H1 (cell line): Measurements from ENCODE around the gene KIAA0513. TPM values are rescaled to one million over a fixed set of nuclear protein-coding genes. Genes with fewer than 3 reads are reported as not detected.

Experiments
- CTCF ChIA-PET: fragments of 300-600 bp; sonication (Branson Sonifier 250); formaldehyde crosslinking; loops from one replicate; lab custom pipeline; 2021; ENCODE audit not compliant: partially characterized antibody; lab: Charles Lee
- POLR2A ChIA-PET: fragments of 300-600 bp; sonication (Branson Sonifier 250); formaldehyde crosslinking; loops from one replicate; lab custom pipeline; 2021; ENCODE audit warnings: inconsistent platforms; ENCODE audit not compliant: partially characterized antibody; lab: Charles Lee
- DNase-seq, 2 experiments: peaks; one replicate each; pipeline versions ENCODE4 v3.0.0 to v3.0.0-alpha.2; 2010 to 2022; ENCODE audit warnings: low spot score in 2 of 2, low read depth in 1 of 2, mixed read lengths in 1 of 2
- FAIRE-seq: peaks from 2 replicates; lab custom pipeline; 2011; peaks lifted over from hg19 to GRCh38; lab: Jason Lieb, UNC
- H2AFZ ChIP-seq: 2 replicates; pipeline ENCODE4 v1.8.1; 2012; ENCODE audit warnings: low read length, inconsistent platforms
- H2AK5ac ChIP-seq: 2 replicates; pipeline ENCODE4 v1.6.1; 2013; ENCODE audit warnings: low read depth, low read length
- H2BK120ac ChIP-seq: replicated peaks from 2 replicates; pipeline ENCODE3; 2013; ENCODE audit warnings: low read depth, low read length, inconsistent platforms
- H2BK12ac ChIP-seq: 2 replicates; pipeline ENCODE4 v1.6.1; 2013; ENCODE audit warnings: low read depth, low read length
- H2BK15ac ChIP-seq: 2 replicates; pipeline ENCODE4 v1.6.1; 2013; ENCODE audit warnings: low read length
- H2BK20ac ChIP-seq: 2 replicates; pipeline ENCODE4 v1.6.1; 2013; ENCODE audit warnings: low read length
- H2BK5ac ChIP-seq: 2 replicates; pipeline ENCODE4 v1.6.1; 2013; ENCODE audit warnings: low read depth, low read length
- H3K14ac ChIP-seq: 2 replicates; pipeline ENCODE4 v1.6.1; 2013; ENCODE audit warnings: inconsistent platforms; ENCODE audit not compliant: insufficient read length
- H3K18ac ChIP-seq: 2 replicates; pipeline ENCODE4 v1.6.1; 2013; ENCODE audit warnings: low read length; ENCODE audit errors: extremely low read depth
- H3K23ac ChIP-seq: 2 replicates; pipeline ENCODE4 v1.6.1; 2013; ENCODE audit warnings: inconsistent platforms; ENCODE audit not compliant: insufficient read length
- H3K23me2 ChIP-seq: 2 replicates; pipeline ENCODE4 v1.6.1; 2013; ENCODE audit warnings: low read depth, low read length
- H3K27ac ChIP-seq: 2 replicates; pipeline ENCODE4 v1.6.1; 2011; ENCODE audit warnings: low read depth, low read length, inconsistent platforms
- H3K27me3 ChIP-seq, 4 experiments: replicated peaks in 1 of 4; 1 replicate in 1 of 4; 2 replicates in 3 of 4; pipeline versions ENCODE4 v1.6.1 to v1.8.1; 2011 to 2013; ENCODE audit warnings: low read length in 3 of 4, mild to moderate bottlenecking in 3 of 4, inconsistent platforms in 2 of 4, mixed read lengths in 2 of 4, moderate library complexity in 1 of 4; ENCODE audit not compliant: control insufficient read depth in 3 of 4, insufficient read depth in 3 of 4; ENCODE audit errors: extremely low read depth in 1 of 4
- H3K36me3 ChIP-seq, 4 experiments: 2 replicates each; pipeline versions ENCODE4 v1.6.1 to v1.8.1; 2011 to 2013; ENCODE audit warnings: mild to moderate bottlenecking in 4 of 4, low read length in 3 of 4, moderate library complexity in 2 of 4, control low read depth in 1 of 4, inconsistent platforms in 1 of 4; ENCODE audit not compliant: insufficient read depth in 4 of 4, control insufficient read depth in 2 of 4
- H3K4ac ChIP-seq: replicated peaks from 2 replicates; pipeline ENCODE3; 2013; ENCODE audit warnings: low read length, low read depth, mixed read lengths, inconsistent platforms; ENCODE audit not compliant: insufficient read length
- H3K4me1 ChIP-seq, 4 experiments: replicated peaks in 1 of 4; 1 replicate in 1 of 4; 2 replicates in 3 of 4; pipeline versions ENCODE4 v1.6.1 to v1.8.1; 2011 to 2013; ENCODE audit warnings: low read length in 3 of 4, inconsistent platforms in 2 of 4, mixed read lengths in 1 of 4; ENCODE audit not compliant: insufficient read depth in 4 of 4, control insufficient read depth in 3 of 4
- H3K4me2 ChIP-seq, 2 experiments: 2 replicates each; pipeline versions ENCODE4 v1.6.1 to v1.8.1; 2011 to 2013; ENCODE audit warnings: low read depth in 2 of 2, low read length in 2 of 2, control low read depth in 1 of 2, inconsistent platforms in 1 of 2, mild to moderate bottlenecking in 1 of 2; ENCODE audit not compliant: insufficient read depth in 1 of 2
- H3K4me3 ChIP-seq, 4 experiments: fragments of 200-600, 300-600 bp in 1 of 4; sonication (generic), shearing (Covaris generic), sonication (Bioruptor Twin) in 1 of 4; 2 replicates each; pipeline versions ENCODE4 v1.5.1 to v1.8.1; 2011 to 2016; ENCODE audit warnings: low read length in 4 of 4, low read depth in 3 of 4, control low read depth in 2 of 4, inconsistent platforms in 2 of 4, mild to moderate bottlenecking in 2 of 4, mixed read lengths in 1 of 4, moderate library complexity in 1 of 4; ENCODE audit not compliant: insufficient read depth in 2 of 4; ENCODE audit errors: extremely low read depth in 1 of 4
- H3K56ac ChIP-seq: replicated peaks from 2 replicates; pipeline ENCODE3; 2013; ENCODE audit warnings: low read depth, mild to moderate bottlenecking, mixed read lengths, low read length, inconsistent platforms; ENCODE audit not compliant: insufficient read length
- H3K79me1 ChIP-seq: 2 replicates; pipeline ENCODE4 v1.6.1; 2013; ENCODE audit warnings: low read depth, low read length, control low read depth
- H3K79me2 ChIP-seq, 2 experiments: 2 replicates each; pipeline versions ENCODE4 v1.6.1 to v1.8.1; 2012 to 2013; ENCODE audit warnings: low read length in 2 of 2, mild to moderate bottlenecking in 2 of 2, inconsistent platforms in 1 of 2; ENCODE audit not compliant: insufficient read depth in 2 of 2, control insufficient read depth in 1 of 2
- H3K9ac ChIP-seq, 4 experiments: replicated peaks in 1 of 4; 1 replicate in 1 of 4; 2 replicates in 3 of 4; pipeline versions ENCODE4 v1.6.1 to v1.8.1; 2011 to 2013; ENCODE audit warnings: low read depth in 3 of 4, low read length in 3 of 4, control low read depth in 2 of 4, mild to moderate bottlenecking in 2 of 4, moderate library complexity in 2 of 4, inconsistent platforms in 1 of 4; ENCODE audit errors: extremely low read depth in 1 of 4
- H3K9me3 ChIP-seq, 2 experiments: 2 replicates each; pipeline versions ENCODE4 v1.6.1 to v1.8.1; 2012 to 2013; ENCODE audit warnings: mild to moderate bottlenecking in 2 of 2, moderate library complexity in 2 of 2, control low read depth in 1 of 2, inconsistent platforms in 1 of 2, low read depth in 1 of 2, low read length in 1 of 2, mixed read lengths in 1 of 2; ENCODE audit not compliant: insufficient read depth in 2 of 2
- H4K20me1 ChIP-seq, 2 experiments: replicated peaks in 1 of 2; 2 replicates each; pipeline versions ENCODE3 to v1.8.1; 2011 to 2013; ENCODE audit warnings: inconsistent platforms in 2 of 2, low read length in 2 of 2, mild to moderate bottlenecking in 1 of 2; ENCODE audit not compliant: insufficient read depth in 2 of 2, control insufficient read depth in 1 of 2
- H4K5ac ChIP-seq: 2 replicates; pipeline ENCODE4 v1.6.1; 2013; ENCODE audit warnings: low read length, low read depth, mixed read lengths, inconsistent platforms; ENCODE audit not compliant: insufficient read length
- H4K8ac ChIP-seq: 2 replicates; pipeline ENCODE4 v1.8.0; 2013; ENCODE audit warnings: mild to moderate bottlenecking, moderate library complexity, low read length, inconsistent platforms; ENCODE audit not compliant: insufficient read depth; ENCODE audit errors: extremely low read depth
- H4K91ac ChIP-seq: replicated peaks from 2 replicates; pipeline ENCODE3; 2013; ENCODE audit warnings: low read length, mixed read lengths, inconsistent platforms; ENCODE audit not compliant: insufficient read length
- BRCA1 ChIP-seq: IDR thresholded peaks from 2 replicates; pipeline ENCODE4 v1.6.1; 2012; ENCODE audit warnings: low read depth, low read length, improper control_type of control experiment
- NANOG ChIP-seq: IDR thresholded peaks from 2 replicates; pipeline ENCODE4 v1.6.1; 2011; ENCODE audit warnings: low read length, low read depth, mild to moderate bottlenecking, inconsistent platforms; ENCODE audit not compliant: insufficient read depth, poor library complexity, severe bottlenecking
- ZNF274 ChIP-seq: IDR thresholded peaks from 2 replicates; pipeline ENCODE4 v1.7.0; 2012; ENCODE audit warnings: low read length, borderline replicate concordance; ENCODE audit errors: extremely low read depth
- WGBS, 2 experiments: shearing (Covaris generic) in 1 of 2; methylation state at CpG; one replicate each; pipeline versions ENCODE4 v1.1.6 to v1.1.7; 2013 to 2015; ENCODE audit warnings: low lambda C conversion rate in 2 of 2, mixed read lengths in 2 of 2, inconsistent platforms in 1 of 2, low coverage in 1 of 2, missing lambda C conversion rate in 1 of 2; ENCODE audit not compliant: insufficient replicate concordance in 2 of 2, insufficient coverage in 1 of 2, insufficient read length in 1 of 2; ENCODE audit errors: extremely low coverage in 1 of 2, missing lambda C conversion rate in 1 of 2; 5-methylcytosine and 5-hydroxymethylcytosine counted together
- polyA plus RNA-seq, 7 experiments: library from polyadenylated mRNA; depleted of rRNA in 3 of 7; stranded (reverse) in 5 of 7; unstranded in 2 of 7; fragments of >200 nt in 5 of 7; fragments of 200-250 nt in 2 of 7; gene quantifications; 1 replicate in 5 of 7; 2 replicates in 1 of 7; 4 replicates in 1 of 7; pipeline versions ENCODE4 v1.2.1 to v1.2.3, GENCODE V29; 2011 to 2013; ENCODE audit warnings: missing spikeins in 2 of 7, mixed read lengths in 2 of 7
- total RNA-seq: library from RNA; stranded (reverse); fragmentation: NEBNext Ultra II Directional; extraction: Animal tissue kit (Norgen Biotek cat#: 25700); gene quantifications from 2 replicates; pipeline ENCODE4 v1.2.1, GENCODE V29; 2021

KIAA0513 gene
- total and polyA plus RNA-seq, 2 of the 8 experiments (the other 6 are each of a cell fraction or from before 2014, with no cell fraction given): 2.1 to 6.1 TPM

DNA sequence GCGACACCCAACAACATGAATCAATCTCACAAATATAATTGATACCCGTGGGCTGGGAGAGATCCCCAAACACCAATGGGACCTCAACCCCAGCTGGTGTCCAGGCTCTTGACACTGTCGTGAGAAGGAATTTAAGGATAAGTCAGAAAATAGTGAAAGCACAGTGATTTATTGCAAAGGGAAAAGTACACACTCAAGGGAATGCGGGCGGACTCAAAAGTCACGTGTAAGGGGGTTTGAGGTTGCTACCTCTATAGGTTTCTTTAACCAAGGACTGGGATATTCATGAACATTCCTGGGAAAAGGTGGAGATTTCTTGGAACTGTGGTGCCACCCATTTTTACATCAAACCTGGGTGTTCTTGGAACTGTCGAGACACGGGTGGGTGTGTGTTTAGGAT is 10.0 kb upstream of the KIAA0513 start:
- Histone ChIP-seq H3K4ac (no peak overlapping the region), H3K9ac (no peak overlapping the region), H3K14ac (no peak overlapping the region), H3K23ac (no peak overlapping the region), H3K23me2 (no peaks in the 10 kb centered on the region)
- TF ChIP-seq ZNF274: no peak
- no peak for TF ChIP-seq NANOG
- TF ChIP-seq BRCA1: no peak
- TF ChIP-seq, all 59 proteins: peak for 0
- Histone ChIP-seq H3K4me2 (no peak overlapping the region), H4K5ac (no peak overlapping the region), H4K8ac (no peak overlapping the region), H3K56ac (no peak overlapping the region), H3K18ac (no peak overlapping the region), H2AFZ (no peak overlapping the region), H3K4me1 (no peaks in the 10 kb centered on the region), H3K36me3 (no peaks in the 10 kb centered on the region), H3K9me3 (no peaks in the 10 kb centered on the region), H2BK15ac (no peak overlapping the region), H3K27me3 (no peaks in the 10 kb centered on the region), H2BK5ac (no peak overlapping the region), H4K91ac (no peak overlapping the region), H3K4me3 (no peak overlapping the region), H2BK12ac (no peak overlapping the region), H4K20me1 (no peaks in the 10 kb centered on the region), H3K27ac (no peak overlapping the region), H2BK120ac (no peak overlapping the region), H3K79me2 (no peaks in the 10 kb centered on the region), H2BK20ac (no peak overlapping the region), H3K79me1 (no peaks in the 10 kb centered on the region), H2AK5ac (no peak overlapping the region)
- ChIA-PET CTCF (interaction anchor here (2.6 kb wide), 1 partner anchor 39 kb away, joined by 12 read pairs; no protein-coding TSS in a partner anchor), POLR2A (no interaction called here)
- no peak for FAIRE-seq
- 90% methylated on average over 8 of the region's 8 CpGs; no CpG with 5 or more reads in 1 of the 2 experiments for WGBS, 2 experiments
- no peak for DNase-seq
